ENCODE measurements around the gene MRPL11. TPM values are rescaled to one million over a fixed set of nuclear protein-coding genes. Genes with fewer than 3 reads are reported as not detected.
A peak's percentile ranks its signal among the peaks of the same experiment; 100 is the strongest.

Gene MRPL11
- polyA plus RNA-seq, 4 donors: 57.0 to 118 (median 64.1) TPM

DNA sequence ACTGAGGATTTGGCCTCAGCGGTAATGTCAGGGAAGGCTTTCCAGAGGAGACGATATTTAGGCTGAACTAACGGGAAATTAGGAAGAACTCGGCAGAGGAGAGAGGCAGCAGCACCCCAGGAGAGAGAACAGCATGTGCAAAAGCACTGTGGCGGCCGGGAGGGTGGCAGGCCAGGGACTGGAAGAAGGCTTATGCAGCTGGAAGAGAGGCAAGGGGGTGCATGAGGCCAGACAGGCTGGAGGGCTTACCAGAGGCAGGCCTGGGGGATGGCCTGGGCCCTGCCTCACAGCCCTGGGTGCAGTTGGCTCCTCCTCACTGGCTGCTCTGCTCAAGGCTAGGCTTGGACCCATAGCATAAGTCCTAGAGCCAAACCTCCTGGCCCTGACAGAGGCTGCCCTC lies 25.5 kb downstream of the MRPL11 start:
- Histone ChIP-seq H3K4me1 (ENCODE audit: control insufficient read depth in 3 of 3, insufficient read depth in 2 of 3, low read depth in 1 of 3, low read length in 2 of 3) (no peaks in the 10 kb centered on the region), H3K27ac (ENCODE audit: low read depth in 1 of 3, low read length in 2 of 3) (no peak overlapping the region), H3K27me3 (ENCODE audit: control insufficient read depth in 3 of 3, insufficient read depth in 3 of 3, low read length in 3 of 3) (peaks cover 0 to 42% (median 0%) of the 10 kb centered on the region in 3 donors), H3K9me3 (ENCODE audit: control insufficient read depth in 2 of 2, insufficient read depth in 1 of 2, low read depth in 1 of 2, low read length in 1 of 2) (no peaks in the 10 kb centered on the region), H3K36me3 (ENCODE audit: control insufficient read depth in 3 of 3, insufficient read depth in 2 of 3, low read depth in 1 of 3, low read length in 3 of 3) (no peaks in the 10 kb centered on the region), H3K4me3 (ENCODE audit: low read depth in 1 of 3, low read length in 3 of 3) (no peak overlapping the region)
- DNase-seq (no peak), FAIRE-seq (no peak)
- 75 to 85% (median 76%) methylated on average over 6 of the region's 6 CpGs for WGBS, 3 donors

DNA sequence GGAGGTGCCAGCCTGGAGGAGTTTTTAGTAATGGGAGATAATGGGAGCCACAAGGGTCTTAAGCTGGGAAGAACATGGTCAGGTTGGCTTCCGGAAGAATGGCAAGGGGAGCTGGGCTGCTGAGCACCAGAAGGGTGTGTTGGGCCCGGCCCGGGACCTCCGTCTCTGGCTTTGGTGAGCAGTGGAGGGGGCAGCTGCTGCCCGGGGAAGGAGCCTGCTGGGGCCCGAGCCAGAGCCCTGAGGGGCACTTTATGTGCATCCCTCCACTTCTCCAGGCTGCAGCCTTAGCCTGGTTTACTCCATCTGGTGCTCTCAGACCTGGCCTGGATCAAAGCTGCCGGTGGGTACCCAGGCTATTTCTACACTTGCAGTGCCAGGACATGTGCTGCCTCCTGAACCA lies 26.5 kb downstream of the MRPL11 start:
- 63 to 74% (median 72%) methylated on average over 7 of the region's 7 CpGs for WGBS, 3 donors
- FAIRE-seq (no peak), DNase-seq (no peak)
- no peaks in the 10 kb centered on the region for H3K9me3 ChIP-seq (ENCODE audit: control insufficient read depth in 2 of 2, insufficient read depth in 1 of 2, low read depth in 1 of 2, low read length in 1 of 2)
- H3K36me3 ChIP-seq (ENCODE audit: control insufficient read depth in 3 of 3, insufficient read depth in 2 of 3, low read depth in 1 of 3, low read length in 3 of 3): no peaks in the 10 kb centered on the region
- no peak overlapping the region for H3K4me3 ChIP-seq (ENCODE audit: low read depth in 1 of 3, low read length in 3 of 3)
- H3K27me3 ChIP-seq (ENCODE audit: control insufficient read depth in 3 of 3, insufficient read depth in 3 of 3, low read length in 3 of 3): peaks cover 0 to 39% (median 0%) of the 10 kb centered on the region in 3 donors
- no peaks in the 10 kb centered on the region for H3K4me1 ChIP-seq (ENCODE audit: control insufficient read depth in 3 of 3, insufficient read depth in 2 of 3, low read depth in 1 of 3, low read length in 2 of 3)
- no peak overlapping the region for H3K27ac ChIP-seq (ENCODE audit: low read depth in 1 of 3, low read length in 2 of 3)

DNA sequence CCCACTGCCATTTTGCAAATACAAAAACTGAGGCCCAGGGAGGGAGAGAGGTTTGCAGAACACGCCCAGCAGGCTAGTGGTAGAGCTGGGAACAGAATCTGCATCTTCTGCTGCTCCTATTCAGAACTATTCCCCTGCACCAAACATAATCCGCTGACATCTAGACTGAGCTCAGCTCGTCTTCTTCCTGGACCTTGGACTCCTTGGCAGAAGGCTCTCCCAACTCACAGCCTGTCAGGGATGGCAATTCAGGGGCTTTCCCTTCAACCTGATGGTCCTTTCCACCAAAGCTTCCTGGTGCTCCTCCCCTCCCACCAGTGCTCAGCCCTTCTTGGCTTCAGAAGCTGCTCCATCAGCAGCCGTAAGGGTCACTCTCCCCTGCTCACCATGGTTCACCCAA lies 27.3 kb downstream of the MRPL11 start:
- H3K27me3 ChIP-seq (ENCODE audit: control insufficient read depth in 3 of 3, insufficient read depth in 3 of 3, low read length in 3 of 3): peaks cover 0 to 39% (median 0%) of the 10 kb centered on the region in 3 donors
- H3K27ac ChIP-seq (ENCODE audit: low read depth in 1 of 3, low read length in 2 of 3): no peak overlapping the region
- 57 to 61% (median 58%) methylated on average over 4 of the region's 4 CpGs for WGBS, 3 donors
- H3K4me3 ChIP-seq (ENCODE audit: low read depth in 1 of 3, low read length in 3 of 3): peak overlapping the region in 1 of 3 donors; percentile 2
- H3K4me1 ChIP-seq (ENCODE audit: control insufficient read depth in 3 of 3, insufficient read depth in 2 of 3, low read depth in 1 of 3, low read length in 2 of 3): no peaks in the 10 kb centered on the region
- no peaks in the 10 kb centered on the region for H3K9me3 ChIP-seq (ENCODE audit: control insufficient read depth in 2 of 2, insufficient read depth in 1 of 2, low read depth in 1 of 2, low read length in 1 of 2)
- FAIRE-seq (no peak), DNase-seq (no peak)
- no peaks in the 10 kb centered on the region for H3K36me3 ChIP-seq (ENCODE audit: control insufficient read depth in 3 of 3, insufficient read depth in 2 of 3, low read depth in 1 of 3, low read length in 3 of 3)

DNA sequence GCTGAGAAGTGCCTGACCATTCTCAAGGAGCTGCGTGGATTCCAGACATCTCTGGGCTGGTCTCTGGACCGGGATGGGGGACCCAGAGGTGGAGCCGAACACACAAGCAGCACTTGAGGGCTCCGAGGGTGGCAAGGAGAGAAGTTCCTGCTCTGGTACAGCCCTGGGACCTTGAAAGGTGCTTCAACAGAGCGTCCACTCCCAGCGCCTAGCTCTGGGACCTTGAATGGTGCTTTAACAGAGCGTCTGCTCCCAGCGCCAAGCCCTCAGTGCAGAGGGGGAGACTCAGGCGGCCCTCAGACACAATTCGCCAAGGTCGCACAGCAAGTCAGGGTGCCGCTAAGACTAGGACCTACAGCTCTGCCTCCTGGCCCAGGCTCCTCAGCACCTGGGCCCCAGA lies 28.5 kb downstream of the MRPL11 start:
- no peak overlapping the region for H3K27ac ChIP-seq (ENCODE audit: low read depth in 1 of 3, low read length in 2 of 3)

DNA sequence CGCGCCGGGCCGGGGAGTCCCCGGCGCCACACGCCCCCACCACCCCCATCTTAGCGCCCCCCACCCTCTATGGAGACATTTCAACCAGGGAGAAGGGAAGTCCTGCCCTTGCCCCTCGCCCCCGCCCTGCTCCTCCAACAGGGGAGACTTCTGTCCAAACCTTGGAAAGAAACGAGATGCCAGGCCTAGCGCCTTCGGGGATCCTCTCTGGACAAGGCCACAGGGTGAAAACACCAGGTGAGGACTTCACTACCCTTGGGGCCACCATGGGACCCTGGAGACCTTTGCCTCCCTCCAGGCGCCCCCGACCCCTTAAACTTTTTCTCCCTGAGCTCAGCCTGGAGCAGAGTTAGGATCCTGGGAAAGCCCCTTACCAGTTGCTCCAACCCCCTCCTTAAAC lies 29.4 kb downstream of the MRPL11 start:
- WGBS, 3 donors: 18 to 33% (median 26%) methylated on average over 9 to 15 of the region's 15 CpGs
- H3K4me3 ChIP-seq (ENCODE audit: low read depth in 1 of 3, low read length in 3 of 3): peak overlapping the region in 1 of 3 donors; percentile 24
- no peaks in the 10 kb centered on the region for H3K36me3 ChIP-seq (ENCODE audit: control insufficient read depth in 3 of 3, insufficient read depth in 2 of 3, low read depth in 1 of 3, low read length in 3 of 3)
- peak overlapping the region in 1 of 3 donors; percentile 45 for H3K27ac ChIP-seq (ENCODE audit: low read depth in 1 of 3, low read length in 2 of 3)
- peaks cover 0 to 33% (median 5%) of the 10 kb centered on the region in 3 donors for H3K27me3 ChIP-seq (ENCODE audit: control insufficient read depth in 3 of 3, insufficient read depth in 3 of 3, low read length in 3 of 3)
- no peaks in the 10 kb centered on the region for H3K9me3 ChIP-seq (ENCODE audit: control insufficient read depth in 2 of 2, insufficient read depth in 1 of 2, low read depth in 1 of 2, low read length in 1 of 2)
- no peak for DNase-seq
- FAIRE-seq: no peak
- no peaks in the 10 kb centered on the region for H3K4me1 ChIP-seq (ENCODE audit: control insufficient read depth in 3 of 3, insufficient read depth in 2 of 3, low read depth in 1 of 3, low read length in 2 of 3)

More for the DNA sequence above, 28.5 kb downstream of the MRPL11 start:
- H3K4me3 ChIP-seq (ENCODE audit: low read depth in 1 of 3, low read length in 3 of 3): no peak overlapping the region
- H3K27me3 ChIP-seq (ENCODE audit: control insufficient read depth in 3 of 3, insufficient read depth in 3 of 3, low read length in 3 of 3): peaks cover 0 to 40% (median 1%) of the 10 kb centered on the region in 3 donors
- no peaks in the 10 kb centered on the region for H3K4me1 ChIP-seq (ENCODE audit: control insufficient read depth in 3 of 3, insufficient read depth in 2 of 3, low read depth in 1 of 3, low read length in 2 of 3)
- H3K9me3 ChIP-seq (ENCODE audit: control insufficient read depth in 2 of 2, insufficient read depth in 1 of 2, low read depth in 1 of 2, low read length in 1 of 2): no peaks in the 10 kb centered on the region
- FAIRE-seq (no peak), DNase-seq (no peak)
- H3K36me3 ChIP-seq (ENCODE audit: control insufficient read depth in 3 of 3, insufficient read depth in 2 of 3, low read depth in 1 of 3, low read length in 3 of 3): no peaks in the 10 kb centered on the region
- WGBS, 3 donors: 69 to 80% (median 76%) methylated on average over 12 of the region's 12 CpGs

DNA sequence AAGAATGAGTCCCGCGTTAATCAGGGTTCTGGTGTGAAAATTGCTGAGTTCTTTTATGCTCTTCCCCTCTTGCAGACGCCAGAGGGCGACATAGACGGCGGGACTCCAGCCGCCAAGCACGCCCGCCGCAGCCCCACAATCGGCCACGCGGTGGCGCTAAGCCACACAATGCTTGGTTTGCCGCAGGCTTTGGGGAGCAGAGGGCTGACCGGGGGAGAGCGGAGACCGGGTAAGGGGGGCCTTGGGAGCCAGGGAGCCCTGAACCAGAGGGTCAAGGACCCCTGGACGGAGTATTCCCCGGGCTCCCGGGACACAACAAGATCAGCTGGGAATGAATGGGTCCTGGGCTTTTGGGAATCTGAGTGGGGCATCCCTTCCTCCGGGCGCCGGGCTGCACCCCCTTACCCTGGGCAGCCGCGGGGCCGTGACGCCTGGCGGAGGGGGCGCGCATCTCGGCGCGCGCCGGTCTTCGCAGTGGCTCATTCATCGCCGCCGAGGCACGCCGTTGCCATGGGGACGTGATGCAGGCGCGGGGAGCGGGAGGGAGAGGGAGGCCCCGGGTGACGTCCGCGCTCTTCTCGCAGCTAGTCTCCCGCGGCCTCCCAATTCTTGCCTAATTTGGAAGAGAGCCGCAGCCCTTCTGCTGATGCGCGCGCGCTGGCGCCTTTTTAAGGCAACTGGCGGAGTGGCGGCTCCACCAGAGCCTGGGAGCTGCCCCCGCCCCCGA lies 30.0 kb downstream of the MRPL11 start:
- DNase-seq (peak; percentile 80 to 91), FAIRE-seq (no peak)
- no peaks in the 10 kb centered on the region for H3K9me3 ChIP-seq (ENCODE audit: control insufficient read depth in 2 of 2, insufficient read depth in 1 of 2, low read depth in 1 of 2, low read length in 1 of 2)
- peak overlapping the region in 2 of 3 donors; percentile 21 to 31 for H3K4me3 ChIP-seq (ENCODE audit: low read depth in 1 of 3, low read length in 3 of 3)
- H3K36me3 ChIP-seq (ENCODE audit: control insufficient read depth in 3 of 3, insufficient read depth in 2 of 3, low read depth in 1 of 3, low read length in 3 of 3): no peaks in the 10 kb centered on the region
- no peaks in the 10 kb centered on the region for H3K4me1 ChIP-seq (ENCODE audit: control insufficient read depth in 3 of 3, insufficient read depth in 2 of 3, low read depth in 1 of 3, low read length in 2 of 3)
- peaks cover 0 to 33% (median 5%) of the 10 kb centered on the region in 3 donors for H3K27me3 ChIP-seq (ENCODE audit: control insufficient read depth in 3 of 3, insufficient read depth in 3 of 3, low read length in 3 of 3)
- peak overlapping the region in 1 of 3 donors; percentile 49 for H3K27ac ChIP-seq (ENCODE audit: low read depth in 1 of 3, low read length in 2 of 3)
- WGBS, 3 donors: 1% methylated on average over 28 to 63 of the region's 63 CpGs

DNA sequence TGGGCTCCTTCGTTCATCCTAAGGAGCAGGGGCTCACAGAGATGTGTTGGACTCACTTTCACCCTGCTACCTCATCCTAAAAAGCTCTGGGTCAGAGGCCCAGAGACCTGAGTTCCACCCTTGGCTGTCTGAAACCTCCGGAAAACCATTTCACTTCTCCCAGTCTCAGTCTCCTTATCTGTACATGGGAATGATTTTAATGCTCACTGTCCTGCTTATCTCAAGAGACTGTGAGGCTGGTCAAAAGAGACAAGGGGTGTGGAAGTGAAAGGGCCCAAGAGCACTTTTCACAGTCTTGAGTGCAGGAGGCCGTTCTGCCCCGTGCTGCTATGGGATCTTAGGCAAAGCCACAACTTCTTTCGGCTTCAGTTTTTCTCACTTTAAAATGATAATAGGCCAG lies 31.0 kb downstream of the MRPL11 start:
- H3K36me3 ChIP-seq (ENCODE audit: control insufficient read depth in 3 of 3, insufficient read depth in 2 of 3, low read depth in 1 of 3, low read length in 3 of 3): no peaks in the 10 kb centered on the region
- FAIRE-seq (no peak), DNase-seq (no peak)
- WGBS, 3 donors: 56 to 77% (median 62%) methylated on average over 5 of the region's 5 CpGs
- peaks cover 0 to 35% (median 5%) of the 10 kb centered on the region in 3 donors for H3K27me3 ChIP-seq (ENCODE audit: control insufficient read depth in 3 of 3, insufficient read depth in 3 of 3, low read length in 3 of 3)
- H3K4me1 ChIP-seq (ENCODE audit: control insufficient read depth in 3 of 3, insufficient read depth in 2 of 3, low read depth in 1 of 3, low read length in 2 of 3): no peaks in the 10 kb centered on the region
- H3K4me3 ChIP-seq (ENCODE audit: low read depth in 1 of 3, low read length in 3 of 3): no peak overlapping the region
- H3K27ac ChIP-seq (ENCODE audit: low read depth in 1 of 3, low read length in 2 of 3): no peak overlapping the region
- H3K9me3 ChIP-seq (ENCODE audit: control insufficient read depth in 2 of 2, insufficient read depth in 1 of 2, low read depth in 1 of 2, low read length in 1 of 2): no peaks in the 10 kb centered on the region

DNA sequence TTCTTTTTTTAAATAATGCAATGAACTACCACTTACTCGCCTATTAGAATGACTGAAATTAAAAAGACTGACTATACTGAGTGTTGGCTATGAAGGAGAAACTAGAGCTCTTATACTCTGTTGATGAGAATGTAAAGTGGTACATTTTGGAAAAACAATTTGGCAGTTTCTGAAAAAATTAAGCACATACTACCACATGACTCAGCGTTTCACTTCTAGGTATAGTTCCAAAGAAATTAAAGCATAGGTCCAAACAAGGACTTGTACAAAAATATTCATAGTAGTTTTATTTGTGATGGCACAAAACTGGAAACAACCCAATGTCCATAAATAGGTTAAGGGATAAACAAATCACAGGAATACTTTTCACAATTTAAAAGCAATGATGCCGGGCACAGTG lies 44.7 kb downstream of the MRPL11 start:
- Histone ChIP-seq H3K36me3 (ENCODE audit: control insufficient read depth in 3 of 3, insufficient read depth in 2 of 3, low read depth in 1 of 3, low read length in 3 of 3) (no peaks in the 10 kb centered on the region), H3K27ac (ENCODE audit: low read depth in 1 of 3, low read length in 2 of 3) (no peak overlapping the region), H3K4me3 (ENCODE audit: low read depth in 1 of 3, low read length in 3 of 3) (no peak overlapping the region), H3K9me3 (ENCODE audit: control insufficient read depth in 2 of 2, insufficient read depth in 1 of 2, low read depth in 1 of 2, low read length in 1 of 2) (no peaks in the 10 kb centered on the region), H3K27me3 (ENCODE audit: control insufficient read depth in 3 of 3, insufficient read depth in 3 of 3, low read length in 3 of 3) (no peaks in the 10 kb centered on the region), H3K4me1 (ENCODE audit: control insufficient read depth in 3 of 3, insufficient read depth in 2 of 3, low read depth in 1 of 3, low read length in 2 of 3) (no peaks in the 10 kb centered on the region)
- 82 to 88% (median 87%) methylated on average over 3 of the region's 3 CpGs for WGBS, 3 donors
- FAIRE-seq (no peak), DNase-seq (no peak)

DNA sequence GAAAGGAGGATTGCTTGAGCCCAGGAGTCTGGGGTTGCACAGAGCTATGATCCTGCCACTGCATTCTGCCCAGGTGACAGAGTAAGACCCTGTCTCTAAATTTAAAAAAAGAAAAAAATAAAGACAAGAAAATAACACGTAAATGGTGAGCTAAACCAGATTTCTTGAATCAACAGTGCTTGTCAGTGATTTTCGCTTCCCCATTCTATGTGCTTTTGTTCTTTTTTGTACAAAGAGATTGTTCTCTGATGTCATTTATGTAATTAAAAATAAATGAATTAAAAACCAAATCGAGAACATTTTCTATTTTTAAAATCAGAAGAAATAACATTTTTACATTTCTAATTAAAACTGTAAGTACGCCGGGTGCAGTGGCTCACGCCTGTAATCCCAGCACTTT lies 47.3 kb downstream of the MRPL11 start:
- no peaks in the 10 kb centered on the region for H3K4me1 ChIP-seq (ENCODE audit: control insufficient read depth in 3 of 3, insufficient read depth in 2 of 3, low read depth in 1 of 3, low read length in 2 of 3)
- WGBS, 3 donors: 58 to 81% (median 75%) methylated on average over 6 of the region's 6 CpGs
- no peak overlapping the region for H3K4me3 ChIP-seq (ENCODE audit: low read depth in 1 of 3, low read length in 3 of 3)
- no peak overlapping the region for H3K27ac ChIP-seq (ENCODE audit: low read depth in 1 of 3, low read length in 2 of 3)
- DNase-seq (no peak), FAIRE-seq (no peak)
- no peaks in the 10 kb centered on the region for H3K36me3 ChIP-seq (ENCODE audit: control insufficient read depth in 3 of 3, insufficient read depth in 2 of 3, low read depth in 1 of 3, low read length in 3 of 3)
- no peaks in the 10 kb centered on the region for H3K9me3 ChIP-seq (ENCODE audit: control insufficient read depth in 2 of 2, insufficient read depth in 1 of 2, low read depth in 1 of 2, low read length in 1 of 2)
- no peaks in the 10 kb centered on the region for H3K27me3 ChIP-seq (ENCODE audit: control insufficient read depth in 3 of 3, insufficient read depth in 3 of 3, low read length in 3 of 3)
